HG03469 (cell line): ENCODE results near the gene DNAH11.
"Not testable (repeated sequence)": the region's sequence is repeated elsewhere in the genome, so short reads cannot be mapped to it uniquely, and the experiment has no call there.

Experiments
- ATAC-seq: cut with Tn5 transposase; IDR thresholded peaks from one replicate; pipeline ENCODE4 v1.9.1; 2021; ENCODE audit warnings: mild to moderate bottlenecking, moderate library complexity, moderate number of reproducible peaks; ENCODE audit not compliant: unreplicated experiment

The DNAH11 gene

DNA sequence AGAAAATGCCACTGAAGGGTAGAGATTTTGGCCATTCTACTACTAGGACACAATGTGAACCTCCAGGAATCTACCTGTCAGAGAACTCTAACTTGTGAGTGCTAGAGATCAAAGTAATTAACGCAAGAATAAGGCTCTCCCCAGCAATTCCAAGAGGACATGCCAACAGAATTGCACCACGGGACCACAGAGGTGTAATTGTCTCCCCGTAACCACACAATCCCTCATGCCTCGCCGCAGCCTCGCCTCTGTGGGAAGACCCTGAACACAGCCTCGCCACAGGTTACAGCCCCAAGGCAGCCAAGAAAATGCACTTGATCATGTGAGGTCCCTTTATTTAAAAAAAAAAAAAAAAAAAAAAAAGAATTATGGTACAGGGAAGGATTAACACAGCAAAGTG, 373.3 kb downstream of the DNAH11 start:
- no peak for ATAC-seq

DNA sequence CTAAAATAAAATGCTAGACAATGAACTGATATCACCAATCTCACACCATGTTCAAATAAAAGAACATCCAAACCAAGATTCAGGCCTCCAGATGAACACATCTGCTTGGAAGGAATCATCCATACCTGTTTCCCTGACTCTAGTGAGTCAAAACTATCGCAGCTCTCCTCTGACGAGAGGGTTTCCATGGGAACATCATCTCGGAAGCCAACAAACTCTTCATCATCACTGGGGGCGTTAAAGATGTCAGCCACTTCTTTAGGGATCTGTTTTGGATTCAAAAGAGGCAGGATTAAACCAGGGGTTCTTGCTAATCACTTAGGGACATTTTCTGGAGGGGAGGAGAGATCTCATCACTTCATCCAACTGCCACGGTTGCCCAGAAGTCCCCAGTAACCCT, 373.8 kb downstream of the DNAH11 start:
- no peak for ATAC-seq

DNA sequence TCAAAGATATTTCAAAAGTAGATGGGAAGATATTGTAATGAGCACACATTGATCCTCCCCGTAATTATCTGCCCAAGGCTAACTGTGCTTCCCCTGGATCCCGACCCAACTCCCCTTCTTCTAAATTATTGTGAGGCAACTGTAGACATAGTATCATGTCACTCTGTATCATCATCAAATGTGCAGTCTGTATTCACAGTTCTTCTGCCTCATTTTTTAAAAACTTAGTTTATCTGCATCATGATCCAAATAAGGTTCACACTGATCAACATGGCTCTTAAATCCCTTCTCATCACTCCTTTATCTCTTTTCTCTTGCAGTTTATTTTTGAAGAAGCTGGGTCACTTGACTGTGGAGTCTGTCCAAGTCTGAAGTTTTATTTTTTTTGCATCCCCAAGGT, 375.4 kb downstream of the DNAH11 start:
- ATAC-seq = no peak

DNA sequence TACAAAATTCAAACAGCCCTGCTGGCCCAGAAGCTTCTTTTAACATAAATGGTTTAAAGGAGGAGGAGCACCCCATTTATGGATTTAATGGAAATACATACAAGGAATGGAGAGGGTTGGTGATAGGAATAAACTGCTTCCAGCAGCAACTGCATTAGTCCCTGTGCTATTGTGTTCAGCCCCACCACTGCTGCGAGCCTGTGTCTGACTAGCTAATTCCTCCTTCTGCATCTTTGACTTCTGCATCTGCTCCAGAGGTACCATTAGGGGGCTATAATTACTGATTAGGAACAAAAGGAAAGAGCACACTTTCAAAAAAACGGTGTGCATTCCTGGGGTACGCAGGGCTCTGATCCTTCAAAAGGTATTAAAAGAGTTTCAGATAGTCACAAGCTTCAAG, 378.1 kb downstream of the DNAH11 start:
- ATAC-seq = no peak

DNA sequence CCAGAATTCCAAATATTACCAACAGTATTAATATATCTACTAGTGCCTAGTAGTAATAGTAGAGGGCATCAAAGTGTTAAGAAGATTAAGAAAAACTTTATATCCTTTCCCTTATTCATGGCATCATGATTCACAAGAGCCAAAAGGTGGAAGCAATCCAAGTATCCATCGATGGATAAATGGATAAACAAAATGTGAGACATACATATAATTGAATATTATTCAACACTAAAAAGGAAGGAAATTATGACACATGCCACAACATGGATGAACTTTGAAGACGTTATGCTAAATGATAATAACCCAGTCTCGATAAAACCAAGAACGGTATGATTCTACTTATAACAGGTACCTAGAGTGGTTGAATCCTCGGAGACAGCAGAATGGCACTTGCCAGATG, 379.8 kb downstream of the DNAH11 start:
- no peak for ATAC-seq

DNA sequence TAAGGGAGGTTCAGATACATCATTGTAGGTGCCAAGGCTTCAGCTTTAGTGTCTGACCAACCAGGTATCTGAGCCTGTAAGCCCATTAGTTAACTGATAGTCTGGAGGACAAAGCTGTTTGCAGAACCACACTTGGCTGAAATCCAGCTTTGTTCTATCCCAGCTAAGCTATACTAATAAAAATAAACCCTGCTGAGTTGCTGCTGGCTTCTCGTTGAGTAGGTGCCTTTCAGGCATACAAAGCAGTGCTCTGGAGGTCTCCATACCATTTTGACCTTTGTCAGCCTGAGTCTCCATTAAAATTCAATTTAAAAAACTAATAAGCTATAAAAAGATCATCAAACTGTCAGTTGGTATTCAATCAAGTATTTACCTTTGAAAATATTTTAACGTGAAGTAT, 380.8 kb downstream of the DNAH11 start:
- ATAC-seq = no peak

DNA sequence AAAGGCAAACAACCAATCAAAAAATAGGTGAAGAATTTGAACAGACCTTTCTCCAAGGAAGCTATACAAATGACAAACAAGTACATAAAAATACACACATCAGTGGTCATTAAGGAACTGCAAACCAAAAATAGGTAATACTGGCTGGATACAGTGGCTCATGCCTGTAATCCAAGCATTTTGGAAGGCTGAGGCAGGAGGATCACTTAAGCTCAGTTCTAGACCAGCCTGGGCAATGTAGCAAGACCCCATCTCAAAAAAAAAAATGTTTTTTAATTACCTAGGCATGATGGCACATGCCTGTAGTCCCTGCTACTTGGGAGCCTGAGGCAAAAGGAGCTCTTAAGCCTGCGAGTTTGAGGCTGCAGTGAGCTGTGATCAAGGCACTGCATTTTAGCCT, 383.6 kb downstream of the DNAH11 start:
- ATAC-seq = no peak

DNA sequence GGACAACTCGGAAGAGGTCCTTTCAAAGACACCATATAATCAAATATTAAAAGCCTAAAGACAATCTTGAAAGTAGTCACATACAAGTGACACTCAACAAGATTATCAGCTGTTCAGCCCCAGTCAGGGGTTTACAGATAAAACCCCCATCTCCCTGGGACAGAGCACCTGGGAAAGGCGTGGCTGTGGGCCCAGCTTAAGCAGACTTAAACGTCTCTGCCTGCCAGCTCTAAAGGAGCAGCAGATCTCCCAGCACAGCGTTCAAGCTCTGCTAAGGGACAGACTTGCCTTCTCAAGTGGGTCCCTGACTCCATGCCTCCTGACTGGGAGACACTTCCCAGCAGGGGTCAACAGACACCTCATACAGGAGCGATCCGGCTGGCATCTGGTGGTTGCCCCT, 384.9 kb downstream of the DNAH11 start:
- ATAC-seq = no peak

DNA sequence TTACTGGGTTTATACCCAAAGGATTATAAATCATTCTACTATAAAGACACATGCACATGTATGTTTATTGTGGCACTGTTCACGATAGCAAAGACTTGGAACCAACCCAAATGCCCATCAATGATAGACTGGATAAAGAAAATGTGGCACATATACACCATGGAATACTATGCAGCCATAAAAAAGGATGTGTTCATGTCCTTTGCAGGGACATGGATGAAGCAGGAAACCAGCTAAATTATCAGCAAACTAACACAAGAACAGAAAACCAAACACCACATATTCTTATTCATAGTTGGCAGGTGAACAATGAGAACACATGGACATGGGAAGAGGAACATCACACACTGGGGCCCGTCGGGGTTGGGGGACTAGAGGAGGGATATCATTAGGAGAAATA, 390.5 kb downstream of the DNAH11 start:
- not testable (repeated sequence) for ATAC-seq

DNA sequence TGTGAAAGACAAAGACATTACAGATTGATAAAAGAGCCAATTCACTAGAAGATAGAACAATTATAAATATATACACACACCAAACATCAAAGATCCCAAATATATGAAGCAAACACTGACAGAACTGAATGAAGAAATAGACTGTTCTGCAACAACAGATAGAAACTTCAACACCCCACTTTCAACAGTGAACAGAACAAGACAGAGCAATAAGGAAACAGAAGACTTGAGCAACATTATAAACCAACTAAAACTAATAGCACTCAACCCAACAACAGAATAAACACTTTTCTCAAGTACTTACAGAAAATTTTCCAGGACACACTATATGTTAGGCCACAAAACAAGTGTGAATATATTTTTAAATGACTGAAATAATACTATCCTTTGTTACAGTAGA, 392.0 kb downstream of the DNAH11 start:
- ATAC-seq = no peak

DNA sequence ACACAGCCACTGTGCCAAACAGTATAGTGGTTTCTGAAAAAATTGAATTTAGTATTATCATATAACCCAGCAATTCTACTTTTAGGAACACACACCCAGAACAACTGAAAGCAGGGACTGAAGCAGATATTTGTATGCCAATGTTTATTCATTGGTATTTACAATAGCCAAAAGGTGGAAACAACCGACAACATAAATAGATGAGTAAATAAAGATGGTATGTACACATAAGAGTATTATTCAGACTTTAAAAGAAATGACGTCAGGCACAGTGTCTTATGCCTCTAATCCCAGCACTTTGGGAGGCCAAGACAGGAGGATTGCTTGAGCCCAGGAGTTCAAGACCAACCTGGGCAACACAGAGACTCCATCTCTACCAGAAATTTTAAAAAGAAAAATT, 395.6 kb downstream of the DNAH11 start:
- ATAC-seq = no peak

DNA sequence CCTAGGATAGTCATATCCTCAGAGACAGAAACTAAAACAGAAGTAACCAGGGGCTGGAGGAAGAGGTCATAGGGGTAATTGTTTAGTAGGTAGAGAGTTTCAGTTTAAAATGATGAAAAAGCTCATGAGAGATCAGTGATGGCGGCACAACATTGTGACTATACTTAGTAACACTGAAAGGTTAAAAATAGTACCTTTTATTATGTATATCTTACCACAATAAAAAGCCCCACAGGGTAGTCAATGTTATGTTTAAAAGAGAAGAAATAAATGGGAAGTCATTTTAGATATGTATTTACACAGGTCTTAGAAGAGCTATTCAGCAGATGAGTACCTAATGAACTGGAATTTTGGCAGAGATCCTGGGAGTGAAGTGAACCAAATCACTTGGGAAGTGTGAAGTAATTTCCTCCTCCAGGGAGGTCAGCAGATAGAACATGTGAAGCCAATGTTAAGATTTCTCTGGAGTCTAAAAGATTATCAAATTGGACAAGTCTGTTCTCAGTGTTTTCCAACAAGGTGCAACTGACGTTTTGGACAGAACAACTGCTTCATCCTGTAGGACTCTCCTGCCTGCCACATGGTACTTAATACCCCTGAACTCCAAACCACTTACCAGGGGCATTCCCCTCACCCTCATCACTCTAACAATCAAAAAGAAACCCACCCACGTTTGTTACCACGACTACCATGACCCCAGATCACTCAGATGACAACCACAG, 396.5 kb downstream of the DNAH11 start:
- ATAC-seq = peak; percentile 78

DNA sequence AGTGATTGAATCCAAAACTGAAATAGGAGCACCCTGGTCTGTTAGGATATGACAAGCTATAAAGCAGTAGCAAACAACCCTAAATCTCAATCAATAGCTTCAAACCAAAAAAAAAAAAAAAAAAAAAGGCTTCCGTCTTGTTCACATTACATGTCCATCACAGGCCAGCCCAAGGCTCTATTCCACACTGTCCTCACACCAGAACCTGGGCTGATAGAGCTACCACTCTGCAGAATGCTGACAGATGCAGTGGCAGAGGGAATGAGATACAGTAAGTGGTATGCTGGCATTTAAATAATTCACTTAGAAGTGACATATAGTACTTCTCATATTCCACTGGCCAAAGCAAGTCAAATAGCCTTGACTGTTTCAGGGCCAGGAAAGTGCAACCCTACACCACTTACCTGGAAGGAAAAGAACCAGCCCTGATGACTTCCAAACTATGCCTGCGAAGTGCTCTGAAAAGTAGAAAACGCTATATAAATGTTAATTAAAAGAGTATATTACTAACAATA, 397.1 kb downstream of the DNAH11 start:
- no peak for ATAC-seq

DNA sequence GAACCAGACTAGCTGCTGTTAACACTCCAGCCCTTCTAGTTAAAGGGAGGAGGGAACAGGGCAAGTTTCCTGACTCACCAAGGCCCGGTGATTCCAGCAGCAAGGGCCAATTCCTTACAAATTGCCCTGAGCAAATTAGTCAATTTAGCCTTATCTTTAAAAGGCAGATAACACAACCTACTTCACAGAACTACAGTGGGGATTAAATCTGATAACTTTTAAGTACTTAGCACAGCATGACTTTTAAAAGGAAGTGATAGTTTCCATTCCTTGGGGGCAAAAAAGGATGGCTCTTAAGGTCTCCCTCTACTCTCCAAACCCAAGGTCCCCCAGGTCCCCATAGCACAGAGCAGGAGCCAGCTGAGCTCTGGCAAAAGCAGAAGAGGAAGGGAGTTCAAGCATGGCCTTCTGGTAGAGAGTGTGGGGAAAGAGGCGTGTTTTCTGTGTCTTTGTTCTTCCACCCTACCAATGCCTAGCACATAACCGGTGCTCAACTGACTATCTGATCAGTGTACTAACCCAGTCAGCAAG, 398.8 kb downstream of the DNAH11 start:
- no peak for ATAC-seq

DNA sequence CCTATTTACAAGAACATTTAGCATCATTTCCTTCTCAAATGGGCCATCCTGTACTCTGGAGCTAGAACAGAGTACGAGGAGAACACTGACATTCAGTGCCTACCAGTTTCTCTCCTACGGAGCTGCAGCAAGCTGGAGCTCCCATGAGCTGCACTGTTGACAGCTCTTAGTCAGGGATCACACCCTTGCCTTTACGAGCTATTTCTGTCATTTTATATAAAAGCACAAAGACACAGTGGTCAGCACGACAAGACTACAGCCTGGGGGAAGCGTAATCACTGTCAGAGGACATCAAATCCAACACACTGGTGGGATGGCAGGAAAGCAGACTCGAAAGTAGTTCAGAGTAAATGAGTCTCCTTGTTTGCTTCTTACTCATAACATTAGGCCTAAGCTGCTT, 400.1 kb downstream of the DNAH11 start:
- no peak for ATAC-seq

DNA sequence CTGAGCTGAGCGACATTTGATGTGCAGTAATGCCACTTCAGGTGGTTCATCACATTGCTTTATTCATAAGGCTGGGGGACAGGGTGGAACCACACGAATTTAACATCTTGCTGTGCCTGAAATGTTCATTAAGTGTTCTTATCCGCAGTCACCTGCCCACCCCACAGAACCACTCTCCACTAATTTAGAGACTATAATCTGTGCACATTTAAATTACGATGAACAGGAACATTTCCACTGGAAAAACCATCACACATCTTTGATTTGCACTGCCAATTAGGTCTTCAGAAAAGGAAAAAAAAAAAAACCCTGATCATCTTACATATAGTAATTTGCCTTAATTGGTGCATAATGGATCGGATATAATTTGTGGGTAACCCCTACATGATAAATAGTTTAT, 400.6 kb downstream of the DNAH11 start:
- no peak for ATAC-seq

DNA sequence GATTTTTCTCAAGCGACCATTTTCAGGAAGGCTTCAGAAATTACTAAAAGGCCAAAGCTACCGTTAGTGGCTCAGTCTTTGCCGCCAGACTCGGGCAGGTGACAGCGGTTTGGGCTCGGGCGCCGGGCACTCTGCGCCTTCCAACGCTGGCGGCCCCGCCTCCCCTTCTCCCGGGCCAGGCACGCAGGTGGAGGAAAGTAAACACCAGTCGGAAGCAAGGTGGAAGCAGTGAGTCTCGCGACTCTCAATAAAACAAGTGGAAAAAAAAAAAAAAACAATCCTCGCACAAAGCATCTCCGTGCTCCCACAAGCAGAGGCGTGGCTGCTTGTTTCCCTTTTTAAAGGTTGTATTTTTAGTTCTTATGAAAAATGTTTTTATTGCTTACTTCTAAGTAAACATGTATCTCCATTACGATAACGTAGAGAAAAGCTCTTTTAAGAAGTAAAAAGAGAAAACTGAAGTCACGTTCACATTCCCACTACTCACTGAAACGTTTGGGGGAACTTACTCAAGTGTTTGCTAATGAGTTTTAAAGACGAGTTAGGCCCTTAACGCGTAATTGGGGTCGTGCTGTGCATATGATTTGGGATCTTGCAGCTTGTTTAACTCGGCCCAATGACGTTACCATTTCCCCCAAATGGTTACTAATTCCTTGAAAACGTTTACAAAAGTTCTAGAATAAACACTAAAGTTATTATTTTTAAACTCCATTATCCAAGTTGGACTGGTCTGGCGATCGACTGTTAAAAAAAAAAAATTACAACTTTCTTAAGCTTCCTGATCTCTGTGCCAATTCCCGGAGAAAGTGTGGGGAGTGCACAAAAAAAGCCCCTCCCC, 402.0 kb downstream of the DNAH11 start:
- no peak for ATAC-seq

DNA sequence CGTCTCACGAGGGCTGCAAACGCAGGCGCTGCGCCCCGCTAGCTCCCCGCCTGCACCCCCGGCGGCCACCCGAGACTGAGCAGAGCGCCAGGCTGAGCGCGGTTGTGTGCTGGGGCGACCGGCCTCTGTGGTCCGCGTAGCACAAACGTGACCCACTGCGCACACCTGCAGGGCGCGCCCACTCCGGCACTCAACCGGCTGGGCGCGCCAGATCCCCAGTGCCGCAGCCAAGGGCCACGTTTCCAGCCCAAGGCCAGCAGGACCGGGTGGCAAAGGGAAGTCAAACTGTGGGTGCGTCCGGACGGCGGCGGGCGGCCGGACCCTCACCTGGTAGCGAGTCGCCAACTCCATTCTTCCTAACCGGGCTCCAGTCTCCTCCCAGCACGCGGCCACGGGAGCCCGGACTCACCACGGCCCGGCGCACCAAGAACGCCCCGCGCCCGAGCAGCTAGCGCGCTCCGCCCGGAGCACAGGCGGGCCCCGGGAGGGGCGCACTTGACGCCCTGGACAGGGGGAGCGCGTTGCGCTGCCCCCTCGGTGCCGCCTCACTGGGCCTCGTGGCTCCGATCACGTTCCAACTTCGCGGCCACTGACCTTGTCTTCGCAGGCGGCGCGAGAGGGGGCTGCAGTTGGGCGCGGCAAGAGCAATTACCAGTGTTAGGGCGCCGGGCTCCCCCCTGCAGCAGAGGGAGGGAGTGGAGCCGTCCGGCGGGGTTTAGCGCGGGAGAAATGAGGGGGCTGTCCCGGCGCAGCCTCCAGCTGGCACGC, 402.8 kb downstream of the DNAH11 start, which contains the start of gene CDCA7L:
TSS of gene CDCA7L (minus strand) at position 446 of the 768 bp plus-strand sequence. CDS start at position 351, 95 bp downstream.
- ATAC-seq = peak; percentile 61

DNA sequence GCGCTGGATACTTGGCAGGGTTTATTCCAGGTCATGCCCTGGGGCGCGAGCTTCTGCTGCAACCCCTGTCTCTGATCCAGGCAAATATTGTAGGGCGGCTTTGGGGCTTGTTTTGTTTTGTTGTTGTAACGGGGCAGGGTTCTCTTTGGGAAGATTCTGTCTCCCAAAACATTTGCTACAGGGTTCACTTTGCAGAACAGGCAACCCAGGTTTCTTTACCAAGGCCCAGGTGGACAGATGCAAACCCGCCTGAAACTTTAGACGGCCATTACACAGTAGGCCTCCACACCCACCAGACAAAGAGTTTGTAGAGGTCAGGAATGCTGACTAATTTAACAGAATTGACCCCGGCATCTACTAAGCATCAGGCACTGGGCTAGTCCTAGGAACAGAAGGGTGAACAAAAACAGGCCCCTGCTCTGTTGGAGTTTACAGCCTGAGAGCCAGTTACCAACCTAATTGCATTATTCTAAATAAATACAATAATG, 403.4 kb downstream of the DNAH11 start:
- ATAC-seq = no peak

DNA sequence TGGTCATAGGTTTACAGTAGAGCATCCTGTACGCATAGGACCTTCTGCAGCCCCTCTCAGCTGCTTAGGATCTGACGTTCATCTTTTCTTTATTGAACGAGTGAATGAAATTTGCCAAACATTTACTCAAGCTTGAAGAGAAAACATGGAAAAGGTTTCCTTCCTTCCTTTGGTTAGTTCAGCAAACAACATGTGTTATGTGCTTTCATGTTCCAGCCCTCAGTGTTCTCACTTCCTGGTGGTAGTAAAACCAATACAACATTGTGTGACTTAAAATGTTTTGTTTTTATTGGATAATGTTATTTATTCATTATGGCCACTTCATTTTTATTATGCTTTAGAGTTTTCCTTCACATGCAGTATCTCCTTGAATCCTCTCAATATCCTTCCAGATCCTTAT, 404.2 kb downstream of the DNAH11 start:
- ATAC-seq = no peak

DNA sequence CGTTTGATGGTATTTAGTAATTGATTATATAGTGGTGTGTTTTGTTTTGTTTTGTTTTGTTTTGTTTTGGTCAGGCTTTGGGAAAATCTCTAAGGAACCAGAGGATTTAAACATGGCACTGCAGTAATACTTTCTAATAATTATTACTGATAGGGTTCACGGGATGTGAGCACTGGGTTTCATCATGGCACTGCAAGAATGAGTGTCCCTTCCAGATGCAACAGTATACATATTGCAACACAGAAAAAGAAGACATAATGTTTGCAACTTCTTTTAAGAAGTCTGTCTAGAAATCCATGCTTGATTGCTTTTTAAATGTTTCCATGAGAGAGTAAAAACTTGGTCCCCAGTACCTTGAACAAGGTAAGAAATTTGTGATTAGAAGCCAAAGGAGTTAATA, 405.1 kb downstream of the DNAH11 start:
- no peak for ATAC-seq
